Body of pancreas (tissue), 4 donors: ENCODE results near the gene SALL1.

Source experiments
- CTCF ChIP-seq, 7 experiments: fragments of 450-650 bp in 4 of 7; fragments of 200-600 bp in 3 of 7; sonication (generic) in 3 of 7; IDR thresholded peaks; one replicate each; pipeline ENCODE4 v1.5.1; 2016 to 2019; ENCODE audit warnings: antibody characterized with exemption in 7 of 7
- POLR2A ChIP-seq, 3 donors: fragments of 450-650 bp; IDR thresholded peaks; one replicate each; pipeline ENCODE4 v1.6.1; 2016; ENCODE audit warnings: antibody characterized with exemption in 3 of 3, mild to moderate bottlenecking in 2 of 3

GRCh38 chr16:51159865-51160264, 8.8 kb upstream of the SALL1 start:
- TF ChIP-seq CTCF (IDR thresholded peaks at IDR 0.05) (no peak), POLR2A (IDR thresholded peaks at IDR 0.05) (no peak)
